ENCODE measurements around the gene DLG2.

DNA sequence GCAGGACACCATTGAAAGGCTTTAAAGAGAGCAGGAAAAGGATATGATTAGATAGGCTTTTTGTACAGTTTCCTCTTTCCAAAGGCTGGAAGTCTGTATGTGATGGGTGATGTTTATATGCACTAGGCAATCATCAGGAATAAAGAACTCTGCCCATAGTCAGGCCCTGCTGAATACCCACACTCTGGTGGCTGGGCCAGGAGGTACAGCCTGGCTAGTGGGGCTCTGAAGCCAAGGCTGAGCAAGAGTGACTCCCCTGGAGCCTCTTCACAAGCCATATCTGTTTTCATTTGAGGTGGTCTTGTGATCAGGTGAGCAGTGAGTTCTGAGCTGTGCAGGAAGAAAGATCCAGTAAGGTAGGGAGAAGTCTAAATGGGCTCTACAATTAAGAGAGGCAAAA is 1801.1 kb downstream of the DLG2 start:
- TF ChIP-seq POLR2A (IDR thresholded peaks at IDR 0.05) (no peak), POLR2AphosphoS5 (IDR thresholded peaks at IDR 0.05) (no peak)
- TF ChIP-seq, protein P1, sequence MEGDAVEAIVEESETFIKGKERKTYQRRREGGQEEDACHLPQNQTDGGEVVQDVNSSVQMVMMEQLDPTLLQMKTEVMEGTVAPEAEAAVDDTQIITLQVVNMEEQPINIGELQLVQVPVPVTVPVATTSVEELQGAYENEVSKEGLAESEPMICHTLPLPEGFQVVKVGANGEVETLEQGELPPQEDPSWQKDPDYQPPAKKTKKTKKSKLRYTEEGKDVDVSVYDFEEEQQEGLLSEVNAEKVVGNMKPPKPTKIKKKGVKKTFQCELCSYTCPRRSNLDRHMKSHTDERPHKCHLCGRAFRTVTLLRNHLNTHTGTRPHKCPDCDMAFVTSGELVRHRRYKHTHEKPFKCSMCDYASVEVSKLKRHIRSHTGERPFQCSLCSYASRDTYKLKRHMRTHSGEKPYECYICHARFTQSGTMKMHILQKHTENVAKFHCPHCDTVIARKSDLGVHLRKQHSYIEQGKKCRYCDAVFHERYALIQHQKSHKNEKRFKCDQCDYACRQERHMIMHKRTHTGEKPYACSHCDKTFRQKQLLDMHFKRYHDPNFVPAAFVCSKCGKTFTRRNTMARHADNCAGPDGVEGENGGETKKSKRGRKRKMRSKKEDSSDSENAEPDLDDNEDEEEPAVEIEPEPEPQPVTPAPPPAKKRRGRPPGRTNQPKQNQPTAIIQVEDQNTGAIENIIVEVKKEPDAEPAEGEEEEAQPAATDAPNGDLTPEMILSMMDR (IDR thresholded peaks at IDR 0.05), result no peak
